Cardiac fibroblast (primary cell): ENCODE data around the gene FOXF1.

ENCODE experiments used
- DNase-seq, 2 donors: peaks; one replicate each; pipeline versions ENCODE4 v3.0.0 to v3.0.0-alpha.2; 2010; ENCODE audit warnings: low read depth in 2 of 2
- H3K4me3 ChIP-seq, 2 donors: replicated peaks in 1 of 2; 1 replicate in 1 of 2; 2 replicates in 1 of 2; pipeline ENCODE4 v1.5.1; 2011; ENCODE audit warnings: low read depth in 2 of 2, low read length in 2 of 2, mild to moderate bottlenecking in 2 of 2, moderate library complexity in 1 of 2
- TF ChIP-seq, protein P1 (sequence below): IDR thresholded peaks from one replicate; pipeline ENCODE4 v1.5.1; 2011; ENCODE audit warnings: low read depth, mild to moderate bottlenecking, low read length, inconsistent platforms

Gene FOXF1

DNA sequence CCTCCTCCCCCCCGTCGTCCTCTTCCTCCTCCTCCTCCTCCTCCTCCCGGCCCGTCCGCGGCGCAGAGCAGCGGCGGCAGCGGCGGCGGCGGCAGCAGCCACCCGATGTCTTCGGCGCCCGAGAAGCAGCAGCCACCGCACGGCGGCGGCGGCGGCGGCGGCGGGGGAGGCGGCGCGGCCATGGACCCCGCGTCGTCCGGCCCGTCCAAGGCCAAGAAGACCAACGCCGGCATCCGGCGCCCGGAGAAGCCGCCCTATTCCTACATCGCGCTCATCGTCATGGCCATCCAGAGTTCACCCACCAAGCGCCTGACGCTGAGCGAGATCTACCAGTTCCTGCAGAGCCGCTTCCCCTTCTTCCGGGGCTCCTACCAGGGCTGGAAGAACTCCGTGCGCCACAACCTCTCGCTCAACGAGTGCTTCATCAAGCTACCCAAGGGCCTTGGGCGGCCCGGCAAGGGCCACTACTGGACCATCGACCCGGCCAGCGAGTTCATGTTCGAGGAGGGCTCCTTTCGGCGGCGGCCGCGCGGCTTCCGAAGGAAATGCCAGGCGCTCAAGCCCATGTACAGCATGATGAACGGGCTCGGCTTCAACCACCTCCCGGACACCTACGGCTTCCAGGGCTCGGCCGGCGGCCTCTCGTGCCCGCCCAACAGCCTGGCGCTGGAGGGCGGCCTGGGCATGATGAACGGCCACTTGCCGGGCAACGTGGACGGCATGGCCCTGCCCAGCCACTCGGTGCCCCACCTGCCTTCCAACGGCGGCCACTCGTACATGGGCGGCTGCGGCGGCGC is at the start of gene FOXF1:
Gene FOXF1, plus strand, starts transcription at position 63 of the 797 bp plus-strand sequence. Its CDS starts 43 bp downstream, at position 106.
- TF ChIP-seq, protein P1, sequence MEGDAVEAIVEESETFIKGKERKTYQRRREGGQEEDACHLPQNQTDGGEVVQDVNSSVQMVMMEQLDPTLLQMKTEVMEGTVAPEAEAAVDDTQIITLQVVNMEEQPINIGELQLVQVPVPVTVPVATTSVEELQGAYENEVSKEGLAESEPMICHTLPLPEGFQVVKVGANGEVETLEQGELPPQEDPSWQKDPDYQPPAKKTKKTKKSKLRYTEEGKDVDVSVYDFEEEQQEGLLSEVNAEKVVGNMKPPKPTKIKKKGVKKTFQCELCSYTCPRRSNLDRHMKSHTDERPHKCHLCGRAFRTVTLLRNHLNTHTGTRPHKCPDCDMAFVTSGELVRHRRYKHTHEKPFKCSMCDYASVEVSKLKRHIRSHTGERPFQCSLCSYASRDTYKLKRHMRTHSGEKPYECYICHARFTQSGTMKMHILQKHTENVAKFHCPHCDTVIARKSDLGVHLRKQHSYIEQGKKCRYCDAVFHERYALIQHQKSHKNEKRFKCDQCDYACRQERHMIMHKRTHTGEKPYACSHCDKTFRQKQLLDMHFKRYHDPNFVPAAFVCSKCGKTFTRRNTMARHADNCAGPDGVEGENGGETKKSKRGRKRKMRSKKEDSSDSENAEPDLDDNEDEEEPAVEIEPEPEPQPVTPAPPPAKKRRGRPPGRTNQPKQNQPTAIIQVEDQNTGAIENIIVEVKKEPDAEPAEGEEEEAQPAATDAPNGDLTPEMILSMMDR, result no peak
- H3K4me3 ChIP-seq, result peak within 1 kb of the TSS; percentile 43 to 49
- DNase-seq, result peak; percentile 41 to 50

DNA sequence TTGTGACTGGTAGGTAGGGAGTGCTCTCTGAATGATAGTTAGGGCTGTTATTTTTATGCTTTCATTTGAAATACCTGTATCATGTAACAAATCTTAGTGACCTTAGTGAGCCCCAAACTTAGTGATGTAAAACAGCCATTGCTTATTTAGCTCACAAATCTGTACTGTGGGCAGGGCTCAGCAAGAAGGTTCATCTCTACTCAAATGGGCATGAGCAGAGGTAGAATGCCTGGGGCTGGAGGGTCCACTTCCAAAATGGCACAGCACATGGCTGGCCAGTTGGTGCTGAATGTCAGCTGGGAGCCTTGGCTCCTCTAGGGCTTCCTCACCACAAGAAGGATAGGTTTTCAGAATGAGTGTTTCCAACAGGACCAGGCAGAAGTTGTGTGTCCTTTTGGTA is 49.3 kb upstream of the FOXF1 start:
- DNase-seq, result no peak
- TF ChIP-seq, protein P1, result no peak
- H3K4me3 ChIP-seq, result no peak overlapping the region

DNA sequence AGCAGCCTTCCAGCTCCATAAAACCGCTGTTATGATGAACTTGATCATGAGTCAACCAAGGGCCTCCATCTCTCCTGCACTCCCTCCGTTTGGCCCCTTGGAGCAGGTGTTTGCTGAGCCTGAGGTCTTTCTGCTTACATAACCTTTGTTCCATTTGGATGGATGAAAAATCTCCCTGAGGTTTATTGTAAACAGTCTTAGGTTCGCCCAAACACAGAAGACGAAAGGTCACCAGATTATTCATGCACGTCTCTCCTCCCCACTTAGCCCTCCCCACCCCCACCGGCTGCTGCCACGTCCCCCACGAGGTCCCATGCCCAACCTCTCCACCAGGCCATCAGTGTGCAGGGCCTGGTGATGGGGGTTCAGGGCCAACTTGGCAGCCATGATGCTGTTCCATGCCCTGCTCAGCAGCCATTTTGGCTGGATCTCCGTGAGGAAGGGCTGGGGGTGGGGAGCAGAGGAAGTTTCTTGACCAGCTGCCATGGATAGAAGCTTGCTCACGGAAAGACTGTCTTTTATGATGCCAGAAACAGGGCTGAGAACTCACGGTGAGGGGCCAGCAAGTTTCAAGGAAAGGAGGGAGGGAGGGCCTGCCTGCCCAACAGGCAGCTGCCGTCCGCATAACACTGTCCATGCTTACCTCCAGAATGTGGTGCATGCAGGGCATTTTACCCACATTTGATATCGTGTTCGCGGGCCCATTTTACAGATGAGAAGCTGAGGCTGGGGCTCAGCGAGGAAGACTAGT is 47.8 kb upstream of the FOXF1 start:
- TF ChIP-seq, protein P1, result no peak
- no peak overlapping the region for H3K4me3 ChIP-seq
- DNase-seq, result no peak

DNA sequence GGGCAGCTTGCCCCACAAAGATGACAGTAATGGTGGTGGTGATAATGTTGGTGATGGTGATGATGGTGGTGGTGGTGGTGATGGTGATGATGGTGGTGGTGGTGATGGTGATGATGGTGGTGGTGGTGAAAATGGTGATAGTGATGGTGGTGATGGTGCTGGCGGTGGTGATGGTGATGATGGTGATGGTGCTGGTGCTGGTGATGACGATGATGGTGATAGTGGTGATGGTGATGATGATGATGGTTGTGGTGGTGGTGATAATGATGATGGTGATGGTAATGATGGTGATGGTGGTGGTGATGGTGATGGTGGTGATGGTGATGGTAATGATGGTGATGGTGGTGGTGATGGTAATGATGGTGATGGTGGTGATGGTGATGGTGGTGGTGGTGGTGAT is 46.3 kb upstream of the FOXF1 start:
- DNase-seq, result no peak
- no peak overlapping the region for H3K4me3 ChIP-seq
- TF ChIP-seq, protein P1, result no peak

DNA sequence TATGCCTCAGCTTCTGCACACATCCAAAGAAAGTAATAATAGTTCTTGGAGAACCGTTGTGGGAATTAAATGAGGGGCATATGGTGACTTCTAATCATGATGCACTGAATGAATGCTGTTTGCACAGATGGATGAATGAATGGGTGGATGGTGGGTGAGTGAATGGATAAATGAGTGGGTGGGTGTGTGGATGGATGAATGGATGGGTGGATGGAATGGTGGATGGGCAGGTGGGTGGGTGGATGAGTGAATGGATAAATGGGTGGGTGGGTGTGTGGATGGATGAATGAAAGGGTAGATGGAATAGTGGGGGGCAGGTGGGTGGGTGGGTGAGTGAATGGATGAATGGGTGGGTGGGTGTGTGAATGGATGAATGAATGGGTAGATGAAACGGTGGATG is 44.9 kb upstream of the FOXF1 start:
- no peak for DNase-seq
- no peak overlapping the region for H3K4me3 ChIP-seq
- TF ChIP-seq, protein P1, result no peak

DNA sequence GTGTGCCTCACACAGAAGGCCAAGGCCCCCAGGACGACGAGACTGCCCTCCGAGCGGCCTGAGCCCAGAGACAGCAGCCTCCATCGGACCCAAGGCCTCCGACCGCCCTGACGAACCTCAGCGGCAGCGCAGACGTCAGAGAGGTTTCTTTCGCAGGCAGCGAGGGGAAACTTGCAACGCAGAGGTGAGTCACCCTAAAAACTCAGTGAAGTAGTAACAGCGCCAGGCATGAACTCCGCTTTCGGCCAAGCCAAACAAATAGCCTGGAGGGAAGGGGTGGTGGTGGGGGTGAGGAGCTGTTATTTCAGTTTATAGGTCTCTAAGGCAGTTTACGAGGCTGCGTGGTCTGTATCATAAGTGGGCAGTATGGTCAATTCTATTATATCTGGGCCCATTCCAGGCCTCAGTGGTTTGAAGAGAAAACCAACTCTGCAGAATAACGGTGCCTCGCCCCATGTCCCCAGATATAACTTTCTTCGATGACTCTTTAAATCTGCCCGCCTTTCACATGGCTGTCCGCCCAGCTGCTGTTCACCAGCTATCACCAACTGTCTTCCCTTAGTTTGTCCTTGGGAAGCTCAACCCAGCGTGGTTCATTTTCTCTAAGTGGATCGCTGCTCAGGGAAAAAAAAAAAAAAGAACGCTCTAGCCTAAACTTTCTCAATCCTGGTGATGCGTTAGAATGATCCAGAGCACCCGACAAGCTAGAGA is 43.5 kb upstream of the FOXF1 start:
- TF ChIP-seq, protein P1, result no peak
- no peak for DNase-seq

More for the DNA sequence above, 43.5 kb upstream of the FOXF1 start:
- H3K4me3 ChIP-seq, result no peak overlapping the region
